Measurements from ENCODE around the gene ALKBH6.

GRCh38 chr19:36041831-36042230 lies 27.8 kb upstream of the ALKBH6 start:
- TF ChIP-seq, protein P1, sequence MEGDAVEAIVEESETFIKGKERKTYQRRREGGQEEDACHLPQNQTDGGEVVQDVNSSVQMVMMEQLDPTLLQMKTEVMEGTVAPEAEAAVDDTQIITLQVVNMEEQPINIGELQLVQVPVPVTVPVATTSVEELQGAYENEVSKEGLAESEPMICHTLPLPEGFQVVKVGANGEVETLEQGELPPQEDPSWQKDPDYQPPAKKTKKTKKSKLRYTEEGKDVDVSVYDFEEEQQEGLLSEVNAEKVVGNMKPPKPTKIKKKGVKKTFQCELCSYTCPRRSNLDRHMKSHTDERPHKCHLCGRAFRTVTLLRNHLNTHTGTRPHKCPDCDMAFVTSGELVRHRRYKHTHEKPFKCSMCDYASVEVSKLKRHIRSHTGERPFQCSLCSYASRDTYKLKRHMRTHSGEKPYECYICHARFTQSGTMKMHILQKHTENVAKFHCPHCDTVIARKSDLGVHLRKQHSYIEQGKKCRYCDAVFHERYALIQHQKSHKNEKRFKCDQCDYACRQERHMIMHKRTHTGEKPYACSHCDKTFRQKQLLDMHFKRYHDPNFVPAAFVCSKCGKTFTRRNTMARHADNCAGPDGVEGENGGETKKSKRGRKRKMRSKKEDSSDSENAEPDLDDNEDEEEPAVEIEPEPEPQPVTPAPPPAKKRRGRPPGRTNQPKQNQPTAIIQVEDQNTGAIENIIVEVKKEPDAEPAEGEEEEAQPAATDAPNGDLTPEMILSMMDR (IDR thresholded peaks at IDR 0.05; ENCODE audit: low read length): no peak
- TF ChIP-seq EZH2 (IDR thresholded peaks at IDR 0.05; ENCODE audit: borderline replicate concordance, low read length): no peak

All from OCI-LY1 (cell line).